AML-193 (cell line): ENCODE results near the gene VSNL1.

Experiments
- DNase-seq, 2 experiments: peaks; one replicate each; lab custom pipeline; 2025; lab: John Stamatoyannopoulos, UW

The VSNL1 gene

GRCh38 chr2:17646081-17646554 is 105.6 kb downstream of the VSNL1 start:
- peak; percentile 70 to 75 for DNase-seq

- no peak for DNase-seq
These were observed 106.6 kb downstream of the VSNL1 start for GRCh38 chr2:17646838-17647701.

GRCh38 chr2:17648581-17648980 is 108.1 kb downstream of the VSNL1 start:
- DNase-seq, result no peak

GRCh38 chr2:17649026-17649425 is 108.5 kb downstream of the VSNL1 start:
- DNase-seq, result no peak

GRCh38 chr2:17652681-17653394 is 112.3 kb downstream of the VSNL1 start:
- DNase-seq, result no peak

GRCh38 chr2:17657759-17658158 is 117.3 kb downstream of the VSNL1 start:
- DNase-seq, result no peak

GRCh38 chr2:17658251-17658843 is 117.9 kb downstream of the VSNL1 start:
- DNase-seq, result no peak

GRCh38 chr2:17660219-17660618 is 119.7 kb downstream of the VSNL1 start:
- DNase-seq, result no peak

- DNase-seq, result no peak
These were observed 121.0 kb downstream of the VSNL1 start for GRCh38 chr2:17661460-17661859.

- DNase-seq, result no peak
These were observed 122.2 kb downstream of the VSNL1 start for GRCh38 chr2:17662723-17663122.

GRCh38 chr2:17664534-17664933 is 124.0 kb downstream of the VSNL1 start:
- no peak for DNase-seq

- no peak for DNase-seq
These were observed 127.4 kb downstream of the VSNL1 start for GRCh38 chr2:17667898-17668297.

- DNase-seq, result no peak
These were observed 132.3 kb downstream of the VSNL1 start for GRCh38 chr2:17672583-17673317.

GRCh38 chr2:17674817-17675216 is 134.3 kb downstream of the VSNL1 start:
- DNase-seq, result no peak

GRCh38 chr2:17680119-17680518 is 139.6 kb downstream of the VSNL1 start:
- DNase-seq, result no peak

GRCh38 chr2:17682098-17682857 is 141.8 kb downstream of the VSNL1 start:
- no peak for DNase-seq

GRCh38 chr2:17683981-17684380 is 143.5 kb downstream of the VSNL1 start:
- DNase-seq, result no peak

GRCh38 chr2:17688600-17688999 is 148.1 kb downstream of the VSNL1 start:
- DNase-seq, result no peak

- DNase-seq, result no peak
These were observed 148.5 kb downstream of the VSNL1 start for GRCh38 chr2:17689010-17689409.

- no peak for DNase-seq
These were observed 150.3 kb downstream of the VSNL1 start for GRCh38 chr2:17690776-17691175.
